GM12892 (cell line): Measurements from ENCODE around the gene PAX5.

Source experiments
- POLR2A ChIP-seq: IDR thresholded peaks from 2 replicates; pipeline ENCODE4 v1.6.1; 2011; ENCODE audit warnings: low read depth, low read length, control low read depth
- POLR2AphosphoS5 ChIP-seq: IDR thresholded peaks from 2 replicates; pipeline ENCODE4 v1.6.1; 2011; ENCODE audit warnings: low read depth, low read length, control low read depth
- TAF1 ChIP-seq: IDR thresholded peaks from 2 replicates; pipeline ENCODE4 v1.6.1; 2011; ENCODE audit warnings: low read depth, mild to moderate bottlenecking, control low read depth, low read length, borderline replicate concordance

DNA sequence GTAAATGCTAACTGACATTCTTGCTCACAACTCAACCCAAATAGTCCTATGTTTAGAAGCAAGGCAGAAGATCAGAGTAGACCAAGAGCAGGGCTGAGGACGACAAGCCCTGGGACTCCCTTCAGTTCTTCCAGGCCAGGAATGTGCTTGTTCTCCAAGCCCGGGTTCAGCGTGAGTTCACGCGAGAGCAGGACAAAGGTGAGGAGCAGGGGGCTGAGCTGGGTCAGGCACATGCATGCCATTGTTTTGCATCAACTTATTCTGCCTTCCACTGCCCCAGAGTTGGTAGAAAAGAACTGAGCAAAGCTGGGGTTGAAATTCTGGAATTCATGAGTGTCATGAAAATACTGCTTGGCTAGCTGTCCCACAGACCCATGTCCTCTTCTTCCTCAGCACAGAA, 206.5 kb downstream of the PAX5 start:
- TF ChIP-seq POLR2A (no peak), POLR2AphosphoS5 (no peak), TAF1 (no peak)
